H1 (cell line): Measurements from ENCODE around the gene NLRC5. TPM values are rescaled to one million over a fixed set of nuclear protein-coding genes. Genes with fewer than 3 reads are reported as not detected.

Source experiments
- CTCF ChIA-PET: fragments of 300-600 bp; sonication (Branson Sonifier 250); formaldehyde crosslinking; loops from one replicate; lab custom pipeline; 2021; ENCODE audit not compliant: partially characterized antibody; lab: Charles Lee
- POLR2A ChIA-PET: fragments of 300-600 bp; sonication (Branson Sonifier 250); formaldehyde crosslinking; loops from one replicate; lab custom pipeline; 2021; ENCODE audit warnings: inconsistent platforms; ENCODE audit not compliant: partially characterized antibody; lab: Charles Lee
- DNase-seq, 2 experiments: peaks; one replicate each; pipeline versions ENCODE4 v3.0.0 to v3.0.0-alpha.2; 2010 to 2022; ENCODE audit warnings: low spot score in 2 of 2, low read depth in 1 of 2, mixed read lengths in 1 of 2
- FAIRE-seq: peaks from 2 replicates; lab custom pipeline; 2011; peaks lifted over from hg19 to GRCh38; lab: Jason Lieb, UNC
- H2AFZ ChIP-seq: 2 replicates; pipeline ENCODE4 v1.8.1; 2012; ENCODE audit warnings: low read length, inconsistent platforms
- H2AK5ac ChIP-seq: 2 replicates; pipeline ENCODE4 v1.6.1; 2013; ENCODE audit warnings: low read depth, low read length
- H2BK120ac ChIP-seq: replicated peaks from 2 replicates; pipeline ENCODE3; 2013; ENCODE audit warnings: low read depth, low read length, inconsistent platforms
- H2BK12ac ChIP-seq: 2 replicates; pipeline ENCODE4 v1.6.1; 2013; ENCODE audit warnings: low read depth, low read length
- H2BK15ac ChIP-seq: 2 replicates; pipeline ENCODE4 v1.6.1; 2013; ENCODE audit warnings: low read length
- H2BK20ac ChIP-seq: 2 replicates; pipeline ENCODE4 v1.6.1; 2013; ENCODE audit warnings: low read length
- H2BK5ac ChIP-seq: 2 replicates; pipeline ENCODE4 v1.6.1; 2013; ENCODE audit warnings: low read depth, low read length
- H3K14ac ChIP-seq: 2 replicates; pipeline ENCODE4 v1.6.1; 2013; ENCODE audit warnings: inconsistent platforms; ENCODE audit not compliant: insufficient read length
- H3K18ac ChIP-seq: 2 replicates; pipeline ENCODE4 v1.6.1; 2013; ENCODE audit warnings: low read length; ENCODE audit errors: extremely low read depth
- H3K23ac ChIP-seq: 2 replicates; pipeline ENCODE4 v1.6.1; 2013; ENCODE audit warnings: inconsistent platforms; ENCODE audit not compliant: insufficient read length
- H3K23me2 ChIP-seq: 2 replicates; pipeline ENCODE4 v1.6.1; 2013; ENCODE audit warnings: low read depth, low read length
- H3K27ac ChIP-seq: 2 replicates; pipeline ENCODE4 v1.6.1; 2011; ENCODE audit warnings: low read depth, low read length, inconsistent platforms
- H3K27me3 ChIP-seq, 4 experiments: replicated peaks in 1 of 4; 1 replicate in 1 of 4; 2 replicates in 3 of 4; pipeline versions ENCODE4 v1.6.1 to v1.8.1; 2011 to 2013; ENCODE audit warnings: low read length in 3 of 4, mild to moderate bottlenecking in 3 of 4, inconsistent platforms in 2 of 4, mixed read lengths in 2 of 4, moderate library complexity in 1 of 4; ENCODE audit not compliant: control insufficient read depth in 3 of 4, insufficient read depth in 3 of 4; ENCODE audit errors: extremely low read depth in 1 of 4
- H3K36me3 ChIP-seq, 4 experiments: 2 replicates each; pipeline versions ENCODE4 v1.6.1 to v1.8.1; 2011 to 2013; ENCODE audit warnings: mild to moderate bottlenecking in 4 of 4, low read length in 3 of 4, moderate library complexity in 2 of 4, control low read depth in 1 of 4, inconsistent platforms in 1 of 4; ENCODE audit not compliant: insufficient read depth in 4 of 4, control insufficient read depth in 2 of 4
- H3K4ac ChIP-seq: replicated peaks from 2 replicates; pipeline ENCODE3; 2013; ENCODE audit warnings: low read length, low read depth, mixed read lengths, inconsistent platforms; ENCODE audit not compliant: insufficient read length
- H3K4me1 ChIP-seq, 4 experiments: replicated peaks in 1 of 4; 1 replicate in 1 of 4; 2 replicates in 3 of 4; pipeline versions ENCODE4 v1.6.1 to v1.8.1; 2011 to 2013; ENCODE audit warnings: low read length in 3 of 4, inconsistent platforms in 2 of 4, mixed read lengths in 1 of 4; ENCODE audit not compliant: insufficient read depth in 4 of 4, control insufficient read depth in 3 of 4
- H3K4me2 ChIP-seq, 2 experiments: 2 replicates each; pipeline versions ENCODE4 v1.6.1 to v1.8.1; 2011 to 2013; ENCODE audit warnings: low read depth in 2 of 2, low read length in 2 of 2, control low read depth in 1 of 2, inconsistent platforms in 1 of 2, mild to moderate bottlenecking in 1 of 2; ENCODE audit not compliant: insufficient read depth in 1 of 2
- H3K4me3 ChIP-seq, 4 experiments: fragments of 200-600, 300-600 bp in 1 of 4; sonication (generic), shearing (Covaris generic), sonication (Bioruptor Twin) in 1 of 4; 2 replicates each; pipeline versions ENCODE4 v1.5.1 to v1.8.1; 2011 to 2016; ENCODE audit warnings: low read length in 4 of 4, low read depth in 3 of 4, control low read depth in 2 of 4, inconsistent platforms in 2 of 4, mild to moderate bottlenecking in 2 of 4, mixed read lengths in 1 of 4, moderate library complexity in 1 of 4; ENCODE audit not compliant: insufficient read depth in 2 of 4; ENCODE audit errors: extremely low read depth in 1 of 4
- H3K56ac ChIP-seq: replicated peaks from 2 replicates; pipeline ENCODE3; 2013; ENCODE audit warnings: low read depth, mild to moderate bottlenecking, mixed read lengths, low read length, inconsistent platforms; ENCODE audit not compliant: insufficient read length
- H3K79me1 ChIP-seq: 2 replicates; pipeline ENCODE4 v1.6.1; 2013; ENCODE audit warnings: low read depth, low read length, control low read depth
- H3K79me2 ChIP-seq, 2 experiments: 2 replicates each; pipeline versions ENCODE4 v1.6.1 to v1.8.1; 2012 to 2013; ENCODE audit warnings: low read length in 2 of 2, mild to moderate bottlenecking in 2 of 2, inconsistent platforms in 1 of 2; ENCODE audit not compliant: insufficient read depth in 2 of 2, control insufficient read depth in 1 of 2
- H3K9ac ChIP-seq, 4 experiments: replicated peaks in 1 of 4; 1 replicate in 1 of 4; 2 replicates in 3 of 4; pipeline versions ENCODE4 v1.6.1 to v1.8.1; 2011 to 2013; ENCODE audit warnings: low read depth in 3 of 4, low read length in 3 of 4, control low read depth in 2 of 4, mild to moderate bottlenecking in 2 of 4, moderate library complexity in 2 of 4, inconsistent platforms in 1 of 4; ENCODE audit errors: extremely low read depth in 1 of 4
- H3K9me3 ChIP-seq, 2 experiments: 2 replicates each; pipeline versions ENCODE4 v1.6.1 to v1.8.1; 2012 to 2013; ENCODE audit warnings: mild to moderate bottlenecking in 2 of 2, moderate library complexity in 2 of 2, control low read depth in 1 of 2, inconsistent platforms in 1 of 2, low read depth in 1 of 2, low read length in 1 of 2, mixed read lengths in 1 of 2; ENCODE audit not compliant: insufficient read depth in 2 of 2
- H4K20me1 ChIP-seq, 2 experiments: replicated peaks in 1 of 2; 2 replicates each; pipeline versions ENCODE3 to v1.8.1; 2011 to 2013; ENCODE audit warnings: inconsistent platforms in 2 of 2, low read length in 2 of 2, mild to moderate bottlenecking in 1 of 2; ENCODE audit not compliant: insufficient read depth in 2 of 2, control insufficient read depth in 1 of 2
- H4K5ac ChIP-seq: 2 replicates; pipeline ENCODE4 v1.6.1; 2013; ENCODE audit warnings: low read length, low read depth, mixed read lengths, inconsistent platforms; ENCODE audit not compliant: insufficient read length
- H4K8ac ChIP-seq: 2 replicates; pipeline ENCODE4 v1.8.0; 2013; ENCODE audit warnings: mild to moderate bottlenecking, moderate library complexity, low read length, inconsistent platforms; ENCODE audit not compliant: insufficient read depth; ENCODE audit errors: extremely low read depth
- H4K91ac ChIP-seq: replicated peaks from 2 replicates; pipeline ENCODE3; 2013; ENCODE audit warnings: low read length, mixed read lengths, inconsistent platforms; ENCODE audit not compliant: insufficient read length
- CBX8 ChIP-seq: fragments of 300-800, 300-1000 bp; sonication (generic); IDR thresholded peaks from 2 replicates; pipeline ENCODE4 v1.7.1; 2016; ENCODE audit warnings: low read depth, low read length, borderline replicate concordance
- CTCF ChIP-seq, 3 experiments: IDR thresholded peaks; 1 replicate in 2 of 3; 2 replicates in 1 of 3; pipeline versions ENCODE4 v1.5.1 to v1.6.1; 2011; ENCODE audit warnings: low read length in 3 of 3, mild to moderate bottlenecking in 3 of 3, inconsistent platforms in 2 of 3, low read depth in 1 of 3, moderate library complexity in 1 of 3; ENCODE audit not compliant: insufficient read depth in 1 of 3; ENCODE audit errors: control extremely low read depth in 1 of 3
- FOSL1 ChIP-seq: IDR thresholded peaks from 2 replicates; pipeline ENCODE4 v1.6.1; 2011; ENCODE audit warnings: mild to moderate bottlenecking, low read depth, low read length, moderate library complexity; ENCODE audit not compliant: insufficient read depth
- GTF2F1 ChIP-seq: IDR thresholded peaks from 2 replicates; pipeline ENCODE4 v1.6.1; 2012; ENCODE audit warnings: low read depth, low read length, improper control_type of control experiment, borderline replicate concordance
- HDAC6 ChIP-seq: IDR thresholded peaks from one replicate; pipeline ENCODE4 v1.7.1; 2012; ENCODE audit warnings: low read depth, mild to moderate bottlenecking, inconsistent platforms, low read length, moderate library complexity
- KDM1A ChIP-seq: fragments of 200-600, 300-600 bp; sonication (generic); IDR thresholded peaks from 2 replicates; pipeline ENCODE4 v1.7.1; 2016; ENCODE audit warnings: mild to moderate bottlenecking, low read length, borderline replicate concordance
- MAFK ChIP-seq: IDR thresholded peaks from 2 replicates; pipeline ENCODE4 v1.6.1; 2012; ENCODE audit warnings: low read depth, mild to moderate bottlenecking, improper control_type of control experiment, low read length
- PHF8 ChIP-seq: fragments of 200-600 bp; sonication (generic); conservative IDR thresholded peaks from 2 replicates; pipeline ENCODE4 v1.7.1; 2012; ENCODE audit warnings: low read depth, mild to moderate bottlenecking, inconsistent platforms, low read length, moderate library complexity
- SIRT6 ChIP-seq: IDR thresholded peaks from one replicate; pipeline ENCODE4 v1.7.1; 2012; ENCODE audit warnings: low read length, inconsistent platforms
- SRF ChIP-seq: IDR thresholded peaks from 2 replicates; pipeline ENCODE4 v1.6.1; 2011; ENCODE audit warnings: mild to moderate bottlenecking, low read depth, low read length, moderate library complexity
- TAF7 ChIP-seq: optimal IDR thresholded peaks from 2 replicates; pipeline ENCODE3; 2011; ENCODE audit warnings: low read depth, mild to moderate bottlenecking, inconsistent platforms, low read length, moderate library complexity, borderline replicate concordance
- YY1 ChIP-seq: IDR thresholded peaks from 2 replicates; pipeline ENCODE4 v1.6.1; 2011; ENCODE audit warnings: low read depth, mild to moderate bottlenecking, low read length
- WGBS, 2 experiments: shearing (Covaris generic) in 1 of 2; methylation state at CpG; one replicate each; pipeline versions ENCODE4 v1.1.6 to v1.1.7; 2013 to 2015; ENCODE audit warnings: low lambda C conversion rate in 2 of 2, mixed read lengths in 2 of 2, inconsistent platforms in 1 of 2, low coverage in 1 of 2, missing lambda C conversion rate in 1 of 2; ENCODE audit not compliant: insufficient replicate concordance in 2 of 2, insufficient coverage in 1 of 2, insufficient read length in 1 of 2; ENCODE audit errors: extremely low coverage in 1 of 2, missing lambda C conversion rate in 1 of 2; 5-methylcytosine and 5-hydroxymethylcytosine counted together
- polyA plus RNA-seq, 7 experiments: library from polyadenylated mRNA; depleted of rRNA in 3 of 7; stranded (reverse) in 5 of 7; unstranded in 2 of 7; fragments of >200 nt in 5 of 7; fragments of 200-250 nt in 2 of 7; gene quantifications; 1 replicate in 5 of 7; 2 replicates in 1 of 7; 4 replicates in 1 of 7; pipeline versions ENCODE4 v1.2.1 to v1.2.3, GENCODE V29; 2011 to 2013; ENCODE audit warnings: missing spikeins in 2 of 7, mixed read lengths in 2 of 7
- total RNA-seq: library from RNA; stranded (reverse); fragmentation: NEBNext Ultra II Directional; extraction: Animal tissue kit (Norgen Biotek cat#: 25700); gene quantifications from 2 replicates; pipeline ENCODE4 v1.2.1, GENCODE V29; 2021

The NLRC5 gene
- total and polyA plus RNA-seq, 2 of the 8 experiments (the other 6 are each of a cell fraction or from before 2014, with no cell fraction given): 2.2 to 3.2 TPM

- no peak for FAIRE-seq
- H3K14ac ChIP-seq: no peak overlapping the region
- no peak overlapping the region for H3K56ac ChIP-seq
- H3K79me2 ChIP-seq: no peaks in the 10 kb centered on the region
- 0 out of 2 replicates have a peak overlapping the region, but pooled peaks have one; percentile 61 for H2BK15ac ChIP-seq
- H3K36me3 ChIP-seq: no peaks in the 10 kb centered on the region
- no peaks in the 10 kb centered on the region for H4K20me1 ChIP-seq
- H2BK5ac ChIP-seq: no peak overlapping the region
- peaks cover 3% of the 10 kb centered on the region; the same call in 1 of the 2 replicates for H3K23me2 ChIP-seq
- H2AFZ ChIP-seq: no peak overlapping the region
- H3K4me3 ChIP-seq: no peak overlapping the region
- peaks cover 0 to 20% (median 11%) of the 10 kb centered on the region in 4 experiments; a peak in 5 of 7 replicates for H3K27me3 ChIP-seq
- no peak overlapping the region for H4K8ac ChIP-seq
- no peak overlapping the region for H3K27ac ChIP-seq
- no peaks in the 10 kb centered on the region for H3K79me1 ChIP-seq
- H4K91ac ChIP-seq: no peak overlapping the region
- DNase-seq: no peak
- POLR2A ChIA-PET: no interaction called here
- 0 out of 2 replicates have a peak overlapping the region, but pooled peaks have one; percentile 17 for H2BK12ac ChIP-seq
- H3K4me2 ChIP-seq: no peak overlapping the region
- WGBS, 2 experiments: 92% methylated on average over 3 of the region's 3 CpGs; no CpG with 5 or more reads in 1 of the 2 experiments
- CTCF ChIA-PET: interaction anchor here (0.7 to 13.6 kb wide), 6 partner anchors 9 to 132 kb away, joined by 3 to 100 read pairs (median 4); no protein-coding TSS in a partner anchor
- H3K4me1 ChIP-seq: peaks cover 0 to 10% (median 3%) of the 10 kb centered on the region in 4 experiments; a peak in 6 of 7 replicates
- H3K23ac ChIP-seq: no peak overlapping the region
- H2AK5ac ChIP-seq: no peak overlapping the region
- no peak overlapping the region for H2BK120ac ChIP-seq
- H3K4ac ChIP-seq: no peak overlapping the region
- H3K18ac ChIP-seq: no peak overlapping the region
- no peak overlapping the region for H2BK20ac ChIP-seq
- no peaks in the 10 kb centered on the region for H3K9me3 ChIP-seq
- H4K5ac ChIP-seq: no peak overlapping the region
- H3K9ac ChIP-seq: no peak overlapping the region
- TF ChIP-seq SRF (no peak), SIRT6 (no peak), MAFK (no peak), FOSL1 (no peak), HDAC6 (no peak), CBX8 (no peak), CTCF (IDR thresholded peaks at IDR 0.05; ENCODE audit: control extremely low read depth in 1 of 3, insufficient read depth in 1 of 3, low read depth in 1 of 3, low read length in 3 of 3) (no peak), TAF7 (no peak), KDM1A (no peak), GTF2F1 (no peak), PHF8 (no peak), YY1 (no peak)
These were observed 106.8 kb downstream of the NLRC5 start for GRCh38 chr16:57096192-57096591.
